Astrocyte (in vitro differentiated cells and primary cell): ENCODE results near the gene GRIK1. TPM values are rescaled to one million over a fixed set of nuclear protein-coding genes. Genes with fewer than 3 reads are reported as not detected.

Source experiments
- DNase-seq: peaks from one replicate; pipeline ENCODE4 v3.0.0-alpha.2; 2010; ENCODE audit warnings: low read depth
- FAIRE-seq: peaks from 2 replicates; lab custom pipeline; 2011; peaks lifted over from hg19 to GRCh38; lab: Jason Lieb, UNC
- H2AFZ ChIP-seq: 2 replicates; pipeline ENCODE4 v1.6.0; 2012; ENCODE audit warnings: low read depth, low read length, inconsistent platforms
- H3K27ac ChIP-seq: 2 replicates; pipeline ENCODE4 v1.5.1; 2011; ENCODE audit warnings: low read depth, low read length, inconsistent platforms
- H3K27me3 ChIP-seq: 2 replicates; pipeline ENCODE4 v1.6.0; 2011; ENCODE audit warnings: low read length, inconsistent platforms; ENCODE audit not compliant: insufficient read depth
- H3K36me3 ChIP-seq: 2 replicates; pipeline ENCODE4 v1.5.1; 2011; ENCODE audit warnings: low read length, inconsistent platforms; ENCODE audit not compliant: insufficient read depth
- H3K4me1 ChIP-seq: 2 replicates; pipeline ENCODE4 v1.5.1; 2011; ENCODE audit warnings: low read length, inconsistent platforms; ENCODE audit not compliant: insufficient read depth
- H3K4me2 ChIP-seq: 2 replicates; pipeline ENCODE4 v1.6.0; 2012; ENCODE audit warnings: low read length, inconsistent platforms
- H3K4me3 ChIP-seq: 2 replicates; pipeline ENCODE4 v1.5.1; 2011; ENCODE audit warnings: low read depth, mild to moderate bottlenecking, low read length, inconsistent platforms; ENCODE audit not compliant: insufficient read depth
- H3K79me2 ChIP-seq: 2 replicates; pipeline ENCODE4 v1.6.0; 2012; ENCODE audit warnings: mild to moderate bottlenecking, low read length, inconsistent platforms; ENCODE audit not compliant: insufficient read depth
- H3K9ac ChIP-seq: 2 replicates; pipeline ENCODE4 v1.6.0; 2012; ENCODE audit warnings: mild to moderate bottlenecking, low read length, inconsistent platforms
- H3K9me3 ChIP-seq: 2 replicates; pipeline ENCODE4 v1.5.1; 2012; ENCODE audit warnings: low read depth, mild to moderate bottlenecking, low read length, inconsistent platforms; ENCODE audit not compliant: insufficient read depth
- H4K20me1 ChIP-seq: 2 replicates; pipeline ENCODE4 v1.6.0; 2012; ENCODE audit warnings: low read length, inconsistent platforms; ENCODE audit not compliant: insufficient read depth
- H3K27ac Mint-ChIP-seq: one replicate; pipeline ENCODE4 v1.8.0; 2021; ENCODE audit warnings: mild to moderate bottlenecking, mixed read lengths; ENCODE audit not compliant: unreplicated experiment
- H3K27me3 Mint-ChIP-seq: one replicate; pipeline ENCODE4 v1.8.0; 2021; ENCODE audit warnings: low read depth, mixed read lengths; ENCODE audit not compliant: unreplicated experiment
- H3K36me3 Mint-ChIP-seq: one replicate; pipeline ENCODE4 v1.8.0; 2021; ENCODE audit warnings: low read depth, mixed read lengths; ENCODE audit not compliant: unreplicated experiment
- H3K4me1 Mint-ChIP-seq: one replicate; pipeline ENCODE4 v1.8.0; 2021; ENCODE audit warnings: low read depth, mixed read lengths; ENCODE audit not compliant: unreplicated experiment
- H3K4me3 Mint-ChIP-seq: one replicate; pipeline ENCODE4 v1.8.0; 2021; ENCODE audit warnings: mild to moderate bottlenecking, moderate library complexity, mixed read lengths; ENCODE audit not compliant: unreplicated experiment
- H3K9me3 Mint-ChIP-seq: one replicate; pipeline ENCODE4 v1.8.0; 2021; ENCODE audit warnings: mild to moderate bottlenecking, mixed read lengths; ENCODE audit not compliant: unreplicated experiment
- EZH2 ChIP-seq: IDR thresholded peaks from 2 replicates; pipeline ENCODE4 v1.6.1; 2012; ENCODE audit warnings: mild to moderate bottlenecking, low read length, inconsistent platforms; ENCODE audit not compliant: insufficient read depth
- total RNA-seq: library from RNA; stranded (reverse); gene quantifications from 2 replicates; pipeline ENCODE4 v1.2.1, GENCODE V29; 2021
- TF ChIP-seq, protein P1 (sequence below): IDR thresholded peaks from 2 replicates; pipeline ENCODE4 v1.5.1; 2011; ENCODE audit warnings: low read depth, mild to moderate bottlenecking, inconsistent platforms, low read length, moderate library complexity; ENCODE audit not compliant: insufficient read depth

The GRIK1 gene
- total RNA-seq, 1 donor from 2014 or later = not detected

DNA sequence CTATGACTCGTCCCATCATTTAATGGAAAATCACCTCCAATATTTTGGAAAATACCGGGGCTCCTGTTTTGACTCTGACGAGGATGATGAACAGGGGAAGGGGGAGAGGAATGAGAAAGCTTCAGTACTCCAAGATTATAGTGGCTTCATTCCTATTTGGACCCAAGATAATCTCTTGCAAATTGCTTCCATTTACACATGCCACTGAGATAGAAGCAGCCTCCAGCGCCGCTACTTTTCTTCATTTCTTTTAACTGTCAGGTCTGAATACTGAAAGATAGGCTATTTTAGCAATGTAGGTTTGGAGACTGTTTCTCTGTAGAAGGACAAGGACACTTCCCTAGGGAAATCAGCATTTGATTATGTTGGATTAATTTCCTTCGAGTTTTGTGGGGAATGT is 565 bp upstream of the GRIK1 start:
- Histone ChIP-seq H3K27ac (no peak overlapping the region), H3K27me3 (peaks cover 35% of the 10 kb centered on the region), H3K36me3 (no peaks in the 10 kb centered on the region), H3K4me2 (peak overlapping the region; percentile 95), H3K4me3 (peak overlapping the region; percentile 56), H3K9me3 (no peaks in the 10 kb centered on the region), H3K9ac (no peak overlapping the region), H3K79me2 (no peaks in the 10 kb centered on the region), H2AFZ (peak overlapping the region; percentile 81), H3K4me1 (peaks cover 9% of the 10 kb centered on the region), H4K20me1 (no peaks in the 10 kb centered on the region)
- Mint-ChIP-seq H3K27me3 (peaks cover 49% of the 10 kb centered on the region), H3K4me3 (peak overlapping the region; percentile 82), H3K27ac (no peak overlapping the region), H3K9me3 (no peaks in the 10 kb centered on the region), H3K36me3 (no peaks in the 10 kb centered on the region), H3K4me1 (peaks cover 3% of the 10 kb centered on the region)
- FAIRE-seq (no peak), DNase-seq (no peak)
- no peak for TF ChIP-seq EZH2
- TF ChIP-seq, protein P1, sequence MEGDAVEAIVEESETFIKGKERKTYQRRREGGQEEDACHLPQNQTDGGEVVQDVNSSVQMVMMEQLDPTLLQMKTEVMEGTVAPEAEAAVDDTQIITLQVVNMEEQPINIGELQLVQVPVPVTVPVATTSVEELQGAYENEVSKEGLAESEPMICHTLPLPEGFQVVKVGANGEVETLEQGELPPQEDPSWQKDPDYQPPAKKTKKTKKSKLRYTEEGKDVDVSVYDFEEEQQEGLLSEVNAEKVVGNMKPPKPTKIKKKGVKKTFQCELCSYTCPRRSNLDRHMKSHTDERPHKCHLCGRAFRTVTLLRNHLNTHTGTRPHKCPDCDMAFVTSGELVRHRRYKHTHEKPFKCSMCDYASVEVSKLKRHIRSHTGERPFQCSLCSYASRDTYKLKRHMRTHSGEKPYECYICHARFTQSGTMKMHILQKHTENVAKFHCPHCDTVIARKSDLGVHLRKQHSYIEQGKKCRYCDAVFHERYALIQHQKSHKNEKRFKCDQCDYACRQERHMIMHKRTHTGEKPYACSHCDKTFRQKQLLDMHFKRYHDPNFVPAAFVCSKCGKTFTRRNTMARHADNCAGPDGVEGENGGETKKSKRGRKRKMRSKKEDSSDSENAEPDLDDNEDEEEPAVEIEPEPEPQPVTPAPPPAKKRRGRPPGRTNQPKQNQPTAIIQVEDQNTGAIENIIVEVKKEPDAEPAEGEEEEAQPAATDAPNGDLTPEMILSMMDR = no peak

DNA sequence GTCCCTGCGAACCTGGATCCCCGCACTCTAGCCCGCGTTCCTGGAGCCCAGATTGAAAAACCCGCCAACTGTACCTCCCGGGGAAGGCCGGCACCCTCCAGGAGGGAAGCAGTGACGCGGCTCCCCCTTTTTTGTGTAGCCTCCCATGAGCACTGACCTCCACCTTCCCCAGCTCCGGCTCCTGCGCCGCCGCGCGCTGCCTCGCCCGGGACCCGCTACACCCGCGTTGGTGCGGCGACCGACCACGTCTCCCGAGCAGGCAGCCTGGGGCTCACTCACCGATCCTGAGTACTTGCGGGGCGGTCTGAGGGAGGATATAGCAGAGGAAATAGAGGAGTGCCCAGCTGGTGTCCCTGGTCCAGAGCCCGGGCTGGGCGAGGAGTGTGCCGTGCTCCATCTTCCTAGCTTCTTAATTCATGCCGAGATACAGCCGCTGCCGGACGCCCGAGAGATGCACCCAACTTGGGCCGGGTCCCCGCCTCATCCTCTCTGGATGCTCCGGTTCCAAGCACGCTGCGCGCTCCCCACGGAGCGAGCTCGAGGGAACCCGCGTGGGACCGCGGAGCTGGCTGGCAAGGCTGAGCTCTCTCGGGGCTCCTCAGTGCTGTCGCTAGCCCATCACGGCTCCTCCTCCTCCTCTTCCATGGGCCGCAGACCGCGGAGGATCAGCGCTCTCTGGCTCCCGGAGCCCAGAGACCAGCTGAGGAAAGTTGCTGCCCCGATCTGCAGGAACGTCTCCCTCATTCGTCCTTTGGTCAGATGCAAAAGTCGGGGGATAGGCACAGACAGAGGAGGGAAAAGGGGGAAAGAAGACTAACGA is 482 bp downstream of the GRIK1 start:
- peak overlapping the region; percentile 56 for H3K4me3 ChIP-seq
- Mint-ChIP-seq H3K27ac (no peak overlapping the region), H3K9me3 (no peaks in the 10 kb centered on the region), H3K27me3 (peaks cover 56% of the 10 kb centered on the region), H3K4me3 (peak overlapping the region; percentile 82), H3K4me1 (peaks cover 3% of the 10 kb centered on the region), H3K36me3 (no peaks in the 10 kb centered on the region)
- no peak for FAIRE-seq
- H3K79me2 ChIP-seq = no peaks in the 10 kb centered on the region
- DNase-seq = peak; percentile 0
- peaks cover 37% of the 10 kb centered on the region for H3K27me3 ChIP-seq
- H3K27ac ChIP-seq = no peak overlapping the region
- H3K4me1 ChIP-seq = peaks cover 9% of the 10 kb centered on the region
- no peak overlapping the region for H3K9ac ChIP-seq
- H3K9me3 ChIP-seq = no peaks in the 10 kb centered on the region
- peak overlapping the region; percentile 95 for H3K4me2 ChIP-seq
- no peaks in the 10 kb centered on the region for H4K20me1 ChIP-seq
- no peaks in the 10 kb centered on the region for H3K36me3 ChIP-seq
- TF ChIP-seq, protein P1 = no peak
- TF ChIP-seq EZH2 = peak; percentile 75
- peak overlapping the region; percentile 81 for H2AFZ ChIP-seq

DNA sequence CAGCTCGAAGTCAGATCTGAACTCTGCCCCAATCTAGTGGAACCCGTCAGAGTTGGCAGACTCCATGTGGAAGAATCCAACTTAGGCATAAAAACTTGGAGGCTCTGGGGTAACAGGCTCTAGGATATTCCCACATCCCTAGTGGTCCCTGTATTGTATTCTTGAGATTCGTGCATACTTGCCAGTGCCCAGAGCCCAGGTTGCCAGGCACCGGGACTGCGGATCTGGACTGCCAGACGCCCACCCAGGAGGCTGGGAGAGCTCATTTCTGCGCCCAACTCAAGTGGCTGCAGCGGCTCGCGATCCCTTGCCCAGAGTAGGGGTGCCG is 1.1 kb downstream of the GRIK1 start:
- FAIRE-seq (no peak), DNase-seq (no peak)
- H3K4me3 Mint-ChIP-seq = peak overlapping the region; percentile 82
- peaks cover 9% of the 10 kb centered on the region for H3K4me1 ChIP-seq
- H2AFZ ChIP-seq = peak overlapping the region; percentile 81
- no peak overlapping the region for H3K9ac ChIP-seq
- no peaks in the 10 kb centered on the region for H3K9me3 ChIP-seq
- H3K79me2 ChIP-seq = no peaks in the 10 kb centered on the region
- H3K27ac Mint-ChIP-seq = no peak overlapping the region
- H3K27ac ChIP-seq = no peak overlapping the region
- no peaks in the 10 kb centered on the region for H3K36me3 Mint-ChIP-seq
- no peaks in the 10 kb centered on the region for H3K36me3 ChIP-seq
- H3K9me3 Mint-ChIP-seq = no peaks in the 10 kb centered on the region
- H3K27me3 Mint-ChIP-seq = peaks cover 56% of the 10 kb centered on the region
- H3K27me3 ChIP-seq = peaks cover 37% of the 10 kb centered on the region
- peak overlapping the region; percentile 56 for H3K4me3 ChIP-seq
- peaks cover 3% of the 10 kb centered on the region for H3K4me1 Mint-ChIP-seq
- no peaks in the 10 kb centered on the region for H4K20me1 ChIP-seq
- TF ChIP-seq EZH2 = no peak
- TF ChIP-seq, protein P1 = no peak
- H3K4me2 ChIP-seq = peak overlapping the region; percentile 95
